Muscle layer of colon (tissue), 2 donors: ENCODE measurements around the gene STX12.
"Not testable (repeated sequence)": the region's sequence is repeated elsewhere in the genome, so short reads cannot be mapped to it uniquely, and the experiment has no call there.

Experiments
- H3K27ac ChIP-seq: one replicate; pipeline ENCODE4 v1.7.0; 2013; ENCODE audit warnings: low read depth, mild to moderate bottlenecking, low read length, moderate library complexity
- H3K27me3 ChIP-seq, 2 donors: one replicate each; pipeline ENCODE4 v1.7.0; 2013; ENCODE audit warnings: low read length in 2 of 2, mild to moderate bottlenecking in 2 of 2; ENCODE audit not compliant: insufficient read depth in 2 of 2, control insufficient read depth in 1 of 2
- H3K36me3 ChIP-seq: one replicate; pipeline ENCODE4 v1.7.0; 2013; ENCODE audit warnings: mild to moderate bottlenecking, low read length; ENCODE audit not compliant: insufficient read depth
- H3K4me1 ChIP-seq: one replicate; pipeline ENCODE4 v1.7.0; 2013; ENCODE audit warnings: mild to moderate bottlenecking, low read length; ENCODE audit not compliant: insufficient read depth
- H3K4me3 ChIP-seq, 2 donors: one replicate each; pipeline ENCODE4 v1.7.0; 2013; ENCODE audit warnings: low read length in 2 of 2, low read depth in 1 of 2, mild to moderate bottlenecking in 1 of 2, moderate library complexity in 1 of 2
- H3K9ac ChIP-seq: one replicate; pipeline ENCODE4 v1.7.0; 2013; ENCODE audit warnings: low read length
- H3K9me3 ChIP-seq: one replicate; pipeline ENCODE4 v1.7.0; 2013; ENCODE audit warnings: mild to moderate bottlenecking, low read length
- donor health status: abdominal sarcoma.
- donor health status: Adenocarcinoma of cecum.

Gene STX12

GRCh38 chr1:27755286-27755685 lies 17.7 kb upstream of the STX12 start:
- H3K9me3 ChIP-seq = no peaks in the 10 kb centered on the region
- no peak overlapping the region for H3K4me3 ChIP-seq
- H3K27ac ChIP-seq = no peak overlapping the region
- H3K27me3 ChIP-seq = no peaks in the 10 kb centered on the region
- no peak overlapping the region for H3K9ac ChIP-seq
- H3K4me1 ChIP-seq = peaks cover 6% of the 10 kb centered on the region
- peaks cover 57% of the 10 kb centered on the region for H3K36me3 ChIP-seq

GRCh38 chr1:27755865-27756264 lies 17.2 kb upstream of the STX12 start:
- Histone ChIP-seq H3K27ac (no peak overlapping the region), H3K4me3 (no peak overlapping the region), H3K4me1 (peaks cover 6% of the 10 kb centered on the region), H3K9ac (no peak overlapping the region), H3K27me3 (no peaks in the 10 kb centered on the region), H3K9me3 (no peaks in the 10 kb centered on the region), H3K36me3 (peaks cover 57% of the 10 kb centered on the region)

GRCh38 chr1:27759236-27759635 lies 13.8 kb upstream of the STX12 start:
- H3K4me3 ChIP-seq = no peak overlapping the region
- no peaks in the 10 kb centered on the region for H3K9me3 ChIP-seq
- no peaks in the 10 kb centered on the region for H3K27me3 ChIP-seq
- H3K4me1 ChIP-seq = peaks cover 6% of the 10 kb centered on the region
- no peak overlapping the region for H3K9ac ChIP-seq
- H3K36me3 ChIP-seq = peaks cover 65% of the 10 kb centered on the region
- no peak overlapping the region for H3K27ac ChIP-seq

DNA sequence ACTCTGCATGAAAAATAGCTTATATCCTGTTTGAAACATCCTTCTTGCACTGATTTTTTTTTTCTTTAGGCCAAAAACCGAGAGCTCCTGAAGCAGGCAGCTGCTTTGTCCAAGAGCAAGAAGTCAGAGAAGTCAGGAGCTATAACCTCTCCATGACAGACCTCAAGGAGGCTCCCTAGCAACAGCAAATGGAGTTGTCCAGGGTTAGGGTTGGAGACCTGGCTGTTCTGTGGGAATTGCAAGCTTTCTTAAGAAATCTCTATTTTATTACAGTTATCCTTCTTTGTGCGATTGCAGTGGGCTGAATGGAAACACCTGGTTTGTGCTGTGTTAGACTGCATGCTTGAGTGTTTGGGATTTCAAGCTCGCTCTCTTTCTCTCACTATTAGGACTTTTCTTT lies 12.6 kb upstream of the STX12 start:
- Histone ChIP-seq H3K27me3 (no peaks in the 10 kb centered on the region), H3K9me3 (no peaks in the 10 kb centered on the region), H3K4me1 (peaks cover 5% of the 10 kb centered on the region), H3K4me3 (no peak overlapping the region), H3K27ac (no peak overlapping the region), H3K9ac (no peak overlapping the region), H3K36me3 (peaks cover 54% of the 10 kb centered on the region)

DNA sequence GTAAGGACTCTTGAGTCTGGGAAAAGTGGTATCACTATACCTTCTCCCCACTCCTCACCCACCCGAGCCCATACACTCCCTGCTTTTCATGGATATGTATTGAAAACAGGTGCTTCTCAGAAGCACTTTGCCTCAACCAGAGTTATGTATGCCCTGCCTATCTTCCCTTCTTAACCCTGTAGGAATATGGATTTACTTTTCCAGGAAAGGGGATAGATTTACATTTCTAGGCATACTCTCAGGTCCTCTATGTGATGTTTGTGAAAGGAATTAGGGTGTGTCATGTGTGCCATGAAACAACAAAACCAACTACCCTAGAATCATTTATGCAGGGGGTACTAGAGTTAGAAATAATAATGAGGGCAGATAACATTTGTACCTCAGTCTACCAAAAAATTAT lies 11.0 kb upstream of the STX12 start:
- H3K9me3 ChIP-seq = no peaks in the 10 kb centered on the region
- H3K27ac ChIP-seq = no peak overlapping the region
- peaks cover 42% of the 10 kb centered on the region for H3K36me3 ChIP-seq
- H3K9ac ChIP-seq = no peak overlapping the region
- H3K27me3 ChIP-seq = no peaks in the 10 kb centered on the region
- H3K4me1 ChIP-seq = no peaks in the 10 kb centered on the region
- H3K4me3 ChIP-seq = no peak overlapping the region

DNA sequence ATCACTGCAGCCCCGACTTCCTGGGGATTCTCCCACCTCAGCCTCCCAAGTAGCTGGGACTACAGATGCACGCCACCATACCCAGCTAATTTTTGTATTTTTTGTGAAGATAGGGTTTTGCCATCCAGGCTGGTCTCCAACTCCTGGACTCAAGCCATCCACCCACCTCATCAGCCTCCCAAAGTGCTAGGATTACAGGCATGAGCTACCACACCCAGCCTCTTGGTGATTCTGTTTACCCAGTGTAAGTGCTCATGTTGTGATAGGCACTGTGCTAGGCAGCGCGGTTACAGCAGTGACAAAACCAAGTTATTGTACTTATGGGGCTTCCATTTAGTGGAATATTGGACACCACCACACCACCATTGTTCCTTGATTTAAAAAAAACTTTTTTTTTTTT lies 9.7 kb upstream of the STX12 start:
- Histone ChIP-seq H3K27ac (no peak overlapping the region), H3K27me3 (no peaks in the 10 kb centered on the region), H3K9me3 (no peaks in the 10 kb centered on the region), H3K4me3 (no peak overlapping the region), H3K4me1 (no peaks in the 10 kb centered on the region), H3K9ac (no peak overlapping the region), H3K36me3 (peaks cover 38% of the 10 kb centered on the region)

DNA sequence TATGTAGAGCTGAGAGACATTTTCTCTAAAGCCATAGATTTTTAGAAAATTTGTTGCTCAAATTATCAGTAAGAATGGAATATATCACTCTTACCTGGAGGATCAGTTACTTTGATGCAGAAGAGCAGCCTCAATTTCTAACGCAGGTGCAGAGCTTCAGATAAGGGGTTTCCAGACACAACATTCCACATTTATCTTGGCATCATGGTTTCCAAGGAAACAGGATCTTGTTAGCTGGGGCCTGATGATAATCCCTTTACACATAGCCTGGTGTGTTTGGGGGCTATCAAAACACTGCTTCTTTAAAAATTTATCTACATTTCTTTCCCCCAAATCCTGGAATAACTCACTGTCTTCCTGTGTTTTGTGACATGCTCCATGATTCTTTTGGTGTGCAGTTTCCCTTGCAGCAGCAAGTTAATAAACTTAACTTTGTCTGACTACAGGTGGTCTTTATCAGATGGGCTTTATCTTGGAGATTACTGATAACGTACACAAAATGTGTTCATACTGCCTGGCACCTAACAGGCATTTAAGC lies 2.7 kb upstream of the STX12 start:
- no peaks in the 10 kb centered on the region for H3K36me3 ChIP-seq
- H3K4me3 ChIP-seq = no peak overlapping the region
- no peaks in the 10 kb centered on the region for H3K9me3 ChIP-seq
- peaks cover 11% of the 10 kb centered on the region for H3K4me1 ChIP-seq
- no peaks in the 10 kb centered on the region for H3K27me3 ChIP-seq
- no peak overlapping the region for H3K9ac ChIP-seq
- no peak overlapping the region for H3K27ac ChIP-seq

GRCh38 chr1:27772036-27772931 lies 735 bp upstream of the STX12 start:
- Histone ChIP-seq H3K27ac (peak overlapping the region; percentile 94), H3K4me1 (peaks cover 11% of the 10 kb centered on the region), H3K9me3 (no peaks in the 10 kb centered on the region), H3K36me3 (no peaks in the 10 kb centered on the region), H3K4me3 (peak overlapping the region; percentile 47 to 91), H3K27me3 (no peaks in the 10 kb centered on the region), H3K9ac (peak overlapping the region; percentile 21)

GRCh38 chr1:27773826-27774445 lies 917 bp downstream of the STX12 start:
- Histone ChIP-seq H3K9me3 (no peaks in the 10 kb centered on the region), H3K4me3 (peak overlapping the region; percentile 84 to 91), H3K36me3 (no peaks in the 10 kb centered on the region), H3K4me1 (peaks cover 11% of the 10 kb centered on the region), H3K9ac (peak overlapping the region; percentile 88), H3K27ac (peak overlapping the region; percentile 94), H3K27me3 (no peaks in the 10 kb centered on the region)

- H3K4me3 ChIP-seq = no peak overlapping the region
- peaks cover 11% of the 10 kb centered on the region for H3K4me1 ChIP-seq
- no peaks in the 10 kb centered on the region for H3K27me3 ChIP-seq
- H3K9ac ChIP-seq = no peak overlapping the region
- no peaks in the 10 kb centered on the region for H3K36me3 ChIP-seq
- no peak overlapping the region for H3K27ac ChIP-seq
- H3K9me3 ChIP-seq = no peaks in the 10 kb centered on the region
Measured at GRCh38 chr1:27774654-27775053, 1.6 kb downstream of the STX12 start.

DNA sequence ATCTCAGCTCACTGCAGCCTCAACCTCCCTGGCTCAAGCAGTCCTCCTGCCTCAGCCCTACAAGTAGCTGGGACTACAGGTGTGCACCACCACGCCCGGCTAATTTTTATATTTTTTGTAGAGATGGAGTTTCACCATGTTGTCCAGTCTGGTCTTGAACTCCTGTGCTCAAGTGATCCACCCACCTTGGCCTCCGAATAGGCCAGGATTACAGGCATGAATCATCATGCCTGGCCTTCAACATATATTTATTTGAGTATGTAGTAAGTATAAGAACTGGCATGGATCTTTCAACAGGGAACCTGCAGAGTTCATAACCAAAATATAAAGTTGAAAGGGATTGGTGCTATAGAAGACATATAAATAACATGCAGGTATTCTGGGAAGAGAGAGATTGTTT lies 2.3 kb downstream of the STX12 start:
- H3K4me3 ChIP-seq, H3K9ac ChIP-seq, H3K27me3 ChIP-seq, H3K9me3 ChIP-seq, H3K27ac ChIP-seq, H3K36me3 ChIP-seq: not testable (repeated sequence)
- peaks cover 11% of the 10 kb centered on the region for H3K4me1 ChIP-seq
